ENCODE measurements around the gene TLX3. TPM values are rescaled to one million over a fixed set of nuclear protein-coding genes. Genes with fewer than 3 reads are reported as not detected.

The TLX3 gene
- total and polyA plus RNA-seq, 2 of the 8 experiments (the other 6 are each of a cell fraction or from before 2014, with no cell fraction given), result not detected

GRCh38 chr5:171300358-171300757 is 8.7 kb upstream of the TLX3 start:
- peaks cover 18 to 32% (median 29%) of the 10 kb centered on the region in 4 experiments for H3K27me3 ChIP-seq (replicated peaks in 1 of 4; ENCODE audit: control insufficient read depth in 3 of 4, extremely low read depth in 1 of 4, insufficient read depth in 3 of 4, low read length in 3 of 4)
- no peak for DNase-seq (ENCODE audit: low read depth in 1 of 2, low spot score in 2 of 2)
- 85% methylated on average over 7 of the region's 7 CpGs; no CpG with 5 or more reads in 1 of the 2 experiments for WGBS, 2 experiments (ENCODE audit: extremely low coverage in 1 of 2, insufficient coverage in 1 of 2, insufficient read length in 1 of 2, insufficient replicate concordance in 2 of 2, low coverage in 1 of 2, low lambda C conversion rate in 2 of 2, missing lambda C conversion rate in 1 of 2)
- no peak overlapping the region for H3K14ac ChIP-seq (ENCODE audit: insufficient read length)
- H2BK12ac ChIP-seq (ENCODE audit: low read depth, low read length), result no peak overlapping the region
- H4K20me1 ChIP-seq (replicated peaks in 1 of 2; ENCODE audit: control insufficient read depth in 1 of 2, insufficient read depth in 2 of 2, low read length in 2 of 2), result peaks cover 1 to 16% of the 10 kb centered on the region in 2 experiments
- H3K4me2 ChIP-seq (ENCODE audit: insufficient read depth in 1 of 2, low read depth in 2 of 2, low read length in 2 of 2), result no peak overlapping the region
- no peak overlapping the region for H3K27ac ChIP-seq (ENCODE audit: low read depth, low read length)
- H3K23ac ChIP-seq (ENCODE audit: insufficient read length), result no peak overlapping the region
- H3K4me3 ChIP-seq (ENCODE audit: extremely low read depth in 1 of 4, insufficient read depth in 2 of 4, low read depth in 3 of 4, low read length in 4 of 4), result no peak overlapping the region
- no peak overlapping the region for H2BK5ac ChIP-seq (ENCODE audit: low read depth, low read length)
- no peak overlapping the region for H3K9ac ChIP-seq (replicated peaks in 1 of 4; ENCODE audit: extremely low read depth in 1 of 4, low read depth in 3 of 4, low read length in 3 of 4)
- H2BK20ac ChIP-seq (ENCODE audit: low read length), result no peak overlapping the region
- H4K91ac ChIP-seq (replicated peaks; ENCODE audit: insufficient read length, low read length), result no peak overlapping the region
- no peak overlapping the region for H4K5ac ChIP-seq (ENCODE audit: insufficient read length, low read depth, low read length)
- no peak for FAIRE-seq
- ChIA-PET CTCF (ENCODE audit: partially characterized antibody) (interaction anchor here (1.4 to 1.7 kb wide), 2 partner anchors 9 to 41 kb away, joined by 4 to 8 read pairs; partner anchors contain the start of gene TLX3), POLR2A (ENCODE audit: partially characterized antibody) (interaction anchor here (1.4 kb wide), 1 partner anchor 88 kb away, joined by 3 read pairs; the partner anchor contains the start of gene NPM1)
- H3K36me3 ChIP-seq (ENCODE audit: control insufficient read depth in 2 of 4, insufficient read depth in 4 of 4, low read length in 3 of 4), result no peaks in the 10 kb centered on the region; a peak in 1 of 8 replicates
- H2AFZ ChIP-seq (ENCODE audit: low read length), result no peak overlapping the region
- H2AK5ac ChIP-seq (ENCODE audit: low read depth, low read length), result no peak overlapping the region
- no peak overlapping the region for H3K56ac ChIP-seq (replicated peaks; ENCODE audit: insufficient read length, low read depth, low read length)
- TF ChIP-seq TBP (IDR thresholded peaks at IDR 0.05; ENCODE audit: low read depth, low read length) (no peak), KDM4A (IDR thresholded peaks at IDR 0.05; ENCODE audit: low read depth, low read length, severe bottlenecking) (no peak), HDAC6 (IDR thresholded peaks at IDR 0.05; ENCODE audit: low read depth, low read length) (no peak), POLR2AphosphoS5 (IDR thresholded peaks at IDR 0.05; ENCODE audit: low read depth, low read length) (no peak), POLR2A (IDR thresholded peaks at IDR 0.05; ENCODE audit: control extremely low read depth in 1 of 2, low read depth in 2 of 2, low read length in 2 of 2) (no peak), CBX8 (IDR thresholded peaks at IDR 0.05; ENCODE audit: borderline replicate concordance, low read depth, low read length) (no peak), SP4 (IDR thresholded peaks at IDR 0.05; ENCODE audit: low read length) (no peak)
- no peak overlapping the region for H2BK15ac ChIP-seq (ENCODE audit: low read length)
- no peak overlapping the region for H2BK120ac ChIP-seq (replicated peaks; ENCODE audit: low read depth, low read length)
- H3K9me3 ChIP-seq (ENCODE audit: insufficient read depth in 2 of 2, low read depth in 1 of 2, low read length in 1 of 2), result no peaks in the 10 kb centered on the region
- H4K8ac ChIP-seq (ENCODE audit: extremely low read depth, insufficient read depth, low read length), result no peak overlapping the region
- H3K4me1 ChIP-seq (replicated peaks in 1 of 4; ENCODE audit: control insufficient read depth in 3 of 4, insufficient read depth in 4 of 4, low read length in 3 of 4), result peaks cover 0 to 2% (median 0%) of the 10 kb centered on the region in 4 experiments; a peak in 1 of 7 replicates
- no peaks in the 10 kb centered on the region; the same call in 1 of the 2 replicates for H3K23me2 ChIP-seq (ENCODE audit: low read depth, low read length)
- no peak overlapping the region for H3K4ac ChIP-seq (replicated peaks; ENCODE audit: insufficient read length, low read depth, low read length)
- no peak overlapping the region for H3K18ac ChIP-seq (ENCODE audit: extremely low read depth, low read length)
- H3K79me2 ChIP-seq (ENCODE audit: control insufficient read depth in 1 of 2, insufficient read depth in 2 of 2, low read length in 2 of 2), result no peaks in the 10 kb centered on the region
- H3K79me1 ChIP-seq (ENCODE audit: low read depth, low read length), result no peaks in the 10 kb centered on the region

Measured in H1 (cell line).